ENCODE results near the gene SIRT1.
A peak's percentile ranks its signal among the peaks of the same experiment; 100 is the strongest.
"Not testable (repeated sequence)": the region's sequence is repeated elsewhere in the genome, so short reads cannot be mapped to it uniquely, and the experiment has no call there.

Gene SIRT1

DNA sequence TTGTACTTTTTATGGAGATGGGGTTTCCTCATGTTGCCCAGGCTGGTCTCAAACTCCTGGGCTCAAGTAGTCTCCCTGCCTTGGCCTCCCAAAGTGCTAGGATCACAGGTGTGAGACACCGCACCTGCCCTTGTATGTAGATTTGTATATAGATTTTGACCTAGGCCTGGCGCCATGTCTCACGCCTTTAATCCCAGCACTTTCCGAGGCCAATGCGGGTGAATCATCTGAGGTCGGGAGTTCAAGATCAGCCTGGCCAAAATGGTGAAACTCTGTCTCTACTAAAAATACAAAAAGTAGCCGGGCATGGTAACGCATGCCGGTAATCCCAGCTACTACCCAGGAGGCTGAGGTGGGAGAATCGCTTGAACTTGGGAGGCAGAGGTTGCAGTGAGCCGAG lies 7.0 kb upstream of the SIRT1 start:
- not testable (repeated sequence) for DNase-seq (ENCODE audit: low read depth)

DNA sequence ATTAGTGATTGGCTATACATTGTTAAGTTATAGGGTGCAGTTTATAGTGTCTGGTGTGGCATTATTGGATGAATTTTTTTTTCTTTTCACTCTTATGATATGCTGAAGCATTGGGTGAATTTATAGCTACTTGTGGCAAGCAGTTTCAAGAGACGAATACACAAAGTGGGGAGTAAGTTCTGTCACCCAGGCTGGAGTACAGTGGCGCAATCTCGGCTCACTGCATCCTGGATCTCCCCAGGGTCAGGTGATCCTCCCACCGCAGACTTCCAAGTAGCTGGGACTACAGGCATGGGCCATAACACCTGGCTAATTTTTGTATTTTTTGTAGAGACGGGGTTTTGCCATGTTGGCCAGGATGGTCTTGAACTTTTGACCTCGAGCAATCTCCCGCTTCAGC lies 6.3 kb upstream of the SIRT1 start:
- no peak for DNase-seq (ENCODE audit: low read depth)

DNA sequence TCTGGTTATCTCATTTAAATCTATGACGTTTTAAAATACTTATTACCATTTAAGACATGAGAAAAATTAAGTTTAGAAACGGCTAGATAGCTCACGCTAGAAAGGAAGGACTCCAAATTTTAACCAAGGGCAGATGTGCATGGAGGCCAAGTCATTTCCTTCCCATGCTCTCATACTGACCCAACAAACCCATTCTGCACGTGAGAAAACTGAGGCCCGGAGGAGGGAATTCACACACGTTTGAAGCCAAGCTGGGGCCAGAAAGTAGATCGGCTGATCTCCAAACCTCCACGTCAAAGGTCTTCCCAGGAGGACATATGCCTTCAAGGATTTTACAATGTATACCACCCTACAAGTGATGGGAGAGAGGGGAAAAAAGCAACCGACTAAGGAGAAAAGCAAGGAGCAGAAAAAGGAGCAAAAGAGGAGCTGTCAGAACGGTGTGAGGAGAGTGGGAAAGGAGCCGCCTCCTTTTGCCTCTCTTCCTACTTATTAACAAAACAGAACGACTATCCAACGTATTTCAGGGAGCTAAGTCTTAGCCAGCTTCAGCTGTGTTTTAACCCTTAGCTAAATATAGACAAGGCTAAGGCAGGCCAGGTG lies 645 bp upstream of the SIRT1 start:
- no peak for DNase-seq (ENCODE audit: low read depth)

DNA sequence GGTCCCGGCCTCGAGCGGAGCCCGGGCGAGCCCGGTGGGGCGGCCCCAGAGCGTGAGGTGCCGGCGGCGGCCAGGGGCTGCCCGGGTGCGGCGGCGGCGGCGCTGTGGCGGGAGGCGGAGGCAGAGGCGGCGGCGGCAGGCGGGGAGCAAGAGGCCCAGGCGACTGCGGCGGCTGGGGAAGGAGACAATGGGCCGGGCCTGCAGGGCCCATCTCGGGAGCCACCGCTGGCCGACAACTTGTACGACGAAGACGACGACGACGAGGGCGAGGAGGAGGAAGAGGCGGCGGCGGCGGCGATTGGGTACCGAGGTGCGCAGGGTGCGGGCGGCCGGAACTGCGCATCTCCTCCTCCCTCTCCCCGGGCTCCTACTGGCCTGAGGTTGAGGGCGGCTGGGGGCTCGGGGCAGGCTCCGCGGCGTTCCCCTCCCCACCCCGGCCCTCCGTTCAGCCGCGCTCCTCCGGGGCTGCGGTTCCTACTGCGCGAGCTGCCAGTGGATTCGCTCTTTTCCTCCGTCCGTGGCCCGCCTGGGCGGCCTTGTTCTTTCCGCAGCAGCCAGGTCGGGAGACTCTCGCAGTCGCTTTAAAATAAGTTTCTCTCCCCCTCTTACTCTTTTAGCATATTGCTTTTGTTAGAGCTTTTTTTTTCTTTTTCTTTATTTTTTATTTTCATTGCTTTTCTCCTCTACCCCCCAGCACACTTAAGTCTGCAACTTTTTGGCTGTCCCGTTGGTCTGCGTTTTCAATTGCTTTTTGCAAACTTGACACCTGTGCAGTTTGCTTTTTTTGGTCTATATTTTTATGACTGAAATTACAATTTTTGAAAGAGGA lies 600 bp downstream of the SIRT1 start:
- peak; percentile 83 for DNase-seq (ENCODE audit: low read depth)

DNA sequence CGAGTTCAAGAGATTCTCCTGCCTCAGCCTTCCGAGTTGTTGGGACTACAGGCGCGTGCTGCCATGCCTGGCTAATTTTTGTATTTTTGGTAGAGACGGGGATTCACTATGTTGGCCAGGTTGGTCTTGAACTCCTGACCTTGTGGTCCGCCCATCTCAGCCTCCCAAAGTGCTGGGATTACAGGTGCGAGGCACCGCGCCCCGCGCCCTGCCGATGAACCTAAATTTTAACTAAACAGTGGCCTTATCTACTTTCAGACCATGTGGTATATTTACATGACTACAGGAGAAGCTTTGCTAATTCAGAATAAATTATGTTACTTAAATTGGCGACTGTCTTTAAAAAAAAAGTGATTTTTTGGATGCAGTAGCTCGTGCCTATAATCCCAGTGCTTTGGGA lies 9.2 kb downstream of the SIRT1 start:
- DNase-seq (ENCODE audit: low read depth), result no peak

DNA sequence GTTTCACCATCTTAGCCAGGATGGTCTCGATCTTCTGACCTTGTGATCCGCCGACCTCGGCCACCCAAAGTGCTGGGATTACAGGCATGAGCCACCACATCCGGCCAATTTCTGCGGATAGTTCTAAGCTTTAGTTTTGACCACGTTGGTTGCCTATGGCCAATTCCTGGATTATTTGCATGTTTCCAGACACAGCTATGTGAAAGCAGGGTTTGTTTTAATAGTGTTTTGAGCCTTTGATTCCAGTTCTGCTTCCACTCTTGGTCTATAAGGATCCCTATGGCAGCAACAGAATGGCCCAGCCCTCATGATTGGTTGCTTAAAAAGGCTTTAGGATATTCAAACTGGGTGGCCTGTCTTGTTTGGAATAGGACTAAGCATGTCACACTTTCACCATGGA lies 19.1 kb downstream of the SIRT1 start:
- no peak for DNase-seq (ENCODE audit: low read depth)

DNA sequence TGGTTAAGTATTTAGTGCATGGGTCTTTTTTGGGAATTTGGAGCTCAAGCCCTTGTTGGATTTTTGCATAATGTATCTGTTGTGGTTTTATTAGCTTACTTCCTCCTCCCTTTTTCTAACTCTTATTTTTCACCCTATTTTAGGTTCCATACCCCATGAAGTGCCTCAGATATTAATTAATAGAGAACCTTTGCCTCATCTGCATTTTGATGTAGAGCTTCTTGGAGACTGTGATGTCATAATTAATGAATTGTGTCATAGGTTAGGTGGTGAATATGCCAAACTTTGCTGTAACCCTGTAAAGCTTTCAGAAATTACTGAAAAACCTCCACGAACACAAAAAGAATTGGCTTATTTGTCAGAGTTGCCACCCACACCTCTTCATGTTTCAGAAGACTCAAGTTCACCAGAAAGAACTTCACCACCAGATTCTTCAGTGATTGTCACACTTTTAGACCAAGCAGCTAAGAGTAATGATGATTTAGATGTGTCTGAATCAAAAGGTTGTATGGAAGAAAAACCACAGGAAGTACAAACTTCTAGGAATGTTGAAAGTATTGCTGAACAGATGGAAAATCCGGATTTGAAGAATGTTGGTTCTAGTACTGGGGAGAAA lies 28.0 kb downstream of the SIRT1 start:
- no peak for DNase-seq (ENCODE audit: low read depth)

DNA sequence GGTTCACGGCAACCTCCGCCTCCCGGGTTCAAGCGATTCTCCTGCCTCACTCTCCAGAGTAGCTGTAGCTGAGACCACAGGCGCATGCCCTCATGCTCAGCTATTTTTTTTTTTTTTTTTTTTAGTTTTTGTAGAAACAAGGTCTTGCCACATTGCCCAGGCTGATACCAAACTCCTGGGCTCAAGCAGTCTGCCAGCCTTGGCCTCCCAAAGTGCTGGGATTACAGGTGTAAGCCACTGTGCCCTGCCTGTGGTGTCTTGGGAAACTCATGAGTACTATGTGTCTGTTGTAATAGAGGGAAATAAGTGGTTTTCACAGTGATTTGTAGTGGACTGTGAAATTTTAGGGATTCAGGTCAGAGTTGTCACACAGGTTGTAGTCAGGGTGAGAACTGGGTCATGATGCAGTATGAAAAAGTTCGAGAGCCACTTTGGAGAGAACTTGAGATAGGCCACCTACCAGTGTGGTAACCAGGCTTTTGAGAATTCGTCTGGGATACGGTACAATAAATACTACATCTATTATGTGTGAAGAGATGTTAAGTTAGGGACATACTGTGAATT lies 30.4 kb downstream of the SIRT1 start:
- no peak for DNase-seq (ENCODE audit: low read depth)

DNA sequence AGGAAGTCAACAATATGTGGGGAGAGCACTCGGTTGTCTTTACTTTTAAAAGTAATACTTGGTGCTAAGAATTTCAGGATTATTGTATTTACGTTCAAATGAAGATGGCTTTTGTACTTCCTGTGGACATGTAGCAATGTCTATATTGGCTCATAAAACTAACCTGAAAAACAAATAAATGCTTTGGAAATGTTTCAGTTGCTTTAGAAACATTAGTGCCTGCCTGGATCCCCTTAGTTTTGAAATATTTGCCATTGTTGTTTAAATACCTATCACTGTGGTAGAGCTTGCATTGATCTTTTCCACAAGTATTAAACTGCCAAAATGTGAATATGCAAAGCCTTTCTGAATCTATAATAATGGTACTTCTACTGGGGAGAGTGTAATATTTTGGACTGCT lies 32.7 kb downstream of the SIRT1 start:
- no peak for DNase-seq (ENCODE audit: low read depth)

DNA sequence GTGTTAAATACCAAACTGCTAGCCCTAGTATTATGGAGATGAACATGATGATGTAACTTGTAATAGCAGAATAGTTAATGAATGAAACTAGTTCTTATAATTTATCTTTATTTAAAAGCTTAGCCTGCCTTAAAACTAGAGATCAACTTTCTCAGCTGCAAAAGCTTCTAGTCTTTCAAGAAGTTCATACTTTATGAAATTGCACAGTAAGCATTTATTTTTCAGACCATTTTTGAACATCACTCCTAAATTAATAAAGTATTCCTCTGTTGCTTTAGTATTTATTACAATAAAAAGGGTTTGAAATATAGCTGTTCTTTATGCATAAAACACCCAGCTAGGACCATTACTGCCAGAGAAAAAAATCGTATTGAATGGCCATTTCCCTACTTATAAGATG lies 33.2 kb downstream of the SIRT1 start:
- DNase-seq (ENCODE audit: low read depth), result no peak

DNA sequence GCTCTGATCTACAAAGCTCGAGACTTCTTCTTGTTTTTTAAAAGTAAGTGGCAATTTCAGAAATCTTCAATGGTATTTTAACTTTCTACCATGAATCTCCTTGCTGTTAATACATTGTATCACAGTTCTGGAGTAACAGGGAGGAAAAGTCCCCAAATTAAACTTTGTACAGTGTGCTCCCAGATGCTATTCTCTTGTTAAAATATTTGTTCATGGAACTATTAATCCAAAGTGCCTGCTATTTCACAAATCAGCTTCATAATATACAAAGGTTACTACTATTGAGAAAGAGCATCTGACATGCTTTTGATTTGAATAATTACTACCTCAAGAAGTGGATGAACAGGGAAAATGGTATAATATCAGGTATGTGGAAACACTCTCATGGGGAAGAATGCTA lies 36.6 kb downstream of the SIRT1 start:
- no peak for DNase-seq (ENCODE audit: low read depth)

DNA sequence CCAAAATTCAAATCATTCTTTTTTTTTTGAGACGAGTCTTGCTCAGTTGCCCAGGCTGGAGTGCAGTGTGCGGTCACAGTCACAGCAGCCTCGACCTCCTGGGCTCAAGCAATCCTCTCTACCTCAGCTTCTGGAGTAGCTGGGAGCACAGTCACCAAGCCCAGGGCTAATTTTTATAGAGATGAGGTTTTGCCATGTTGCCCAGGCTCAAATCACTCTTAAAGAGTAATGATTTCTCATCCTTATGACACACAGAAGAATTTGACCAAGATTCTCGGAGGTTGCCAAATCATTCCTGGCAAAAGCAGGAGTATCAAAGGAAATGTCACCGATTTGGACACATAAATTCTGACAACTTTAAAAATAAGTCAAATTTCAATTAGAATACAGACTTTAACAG lies 39.1 kb downstream of the SIRT1 start:
- DNase-seq (ENCODE audit: low read depth), result peak; percentile 71

DNA sequence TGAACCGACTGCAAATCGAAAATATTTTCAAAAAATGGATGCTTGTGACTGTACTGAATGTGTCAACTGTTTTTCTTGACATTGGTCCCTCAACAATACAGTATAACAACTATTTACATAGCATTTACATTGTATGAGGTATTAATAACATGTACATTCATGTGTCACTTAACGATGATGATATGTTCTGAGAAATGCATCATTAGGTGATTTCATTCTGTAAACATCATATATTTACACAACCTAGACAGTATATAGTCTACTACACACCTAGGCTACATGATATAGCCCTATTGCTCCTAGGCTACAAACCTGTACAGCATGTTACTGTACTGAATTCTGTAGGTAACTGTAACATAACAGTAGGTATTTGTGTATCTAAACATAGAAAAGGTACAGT lies 39.7 kb downstream of the SIRT1 start:
- DNase-seq (ENCODE audit: low read depth), result no peak

DNA sequence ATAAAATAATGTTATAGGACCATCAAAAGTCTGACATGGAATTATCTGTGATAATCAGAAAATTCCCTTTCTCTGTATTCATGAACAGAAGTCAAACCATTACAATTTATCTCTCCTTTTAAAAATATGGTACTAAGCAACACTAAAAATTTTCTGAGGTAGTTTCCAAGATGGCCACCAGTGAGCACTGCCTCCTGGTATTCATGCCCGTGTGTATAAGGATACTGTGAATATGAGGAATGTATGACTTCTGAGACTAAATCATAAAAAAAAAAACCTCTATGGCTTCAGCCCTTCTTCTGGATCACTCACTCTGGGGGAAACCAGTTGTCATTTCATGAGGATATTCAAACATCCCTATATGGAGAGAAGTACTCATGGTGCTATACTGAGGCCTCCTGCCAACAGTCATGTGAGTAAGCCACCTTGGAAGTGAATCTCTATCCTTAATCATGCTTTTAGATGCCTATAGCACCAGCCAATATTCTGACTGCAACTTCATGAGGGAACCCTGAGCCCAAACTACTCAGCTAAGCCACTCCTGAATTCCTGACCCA lies 41.1 kb downstream of the SIRT1 start:
- DNase-seq (ENCODE audit: low read depth), result peak; percentile 56

DNA sequence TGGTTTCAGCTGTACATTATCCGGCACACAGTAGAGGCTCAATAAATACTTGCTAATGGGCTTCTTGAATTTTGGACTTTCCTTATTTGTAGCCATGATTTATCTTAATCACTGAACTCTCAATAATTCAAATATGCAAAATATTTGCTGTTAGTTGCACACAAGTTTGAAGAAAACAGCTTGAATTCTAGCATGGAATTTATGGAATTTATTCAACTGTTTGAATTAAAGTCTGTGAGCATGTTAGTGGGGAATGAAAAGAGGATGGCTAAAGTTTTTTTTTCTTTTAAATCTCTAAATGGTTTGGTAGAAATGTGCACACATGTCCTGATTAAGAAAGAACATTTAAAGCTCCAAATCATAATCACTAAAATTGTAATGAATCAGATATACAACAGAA lies 42.5 kb downstream of the SIRT1 start:
- DNase-seq (ENCODE audit: low read depth), result no peak

DNA sequence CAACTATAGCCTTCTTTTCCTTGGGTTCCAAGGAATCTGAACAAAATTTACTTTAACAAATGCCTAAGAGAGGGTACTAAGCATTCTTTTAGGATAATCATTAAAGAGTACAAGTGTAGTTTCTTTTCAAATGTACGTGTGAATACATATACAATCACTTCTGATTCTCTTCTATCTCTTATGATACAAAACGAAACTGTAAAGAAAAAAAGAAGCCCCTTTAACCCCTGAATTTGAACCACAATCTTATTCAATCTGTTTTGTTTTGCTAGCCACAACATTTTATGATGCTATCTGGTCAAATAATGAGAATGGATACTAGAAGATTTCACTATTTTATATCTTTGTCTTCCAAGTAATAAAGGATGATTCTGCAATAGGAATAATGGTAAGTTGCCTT lies 48.7 kb downstream of the SIRT1 start:
- no peak for DNase-seq (ENCODE audit: low read depth)

DNA sequence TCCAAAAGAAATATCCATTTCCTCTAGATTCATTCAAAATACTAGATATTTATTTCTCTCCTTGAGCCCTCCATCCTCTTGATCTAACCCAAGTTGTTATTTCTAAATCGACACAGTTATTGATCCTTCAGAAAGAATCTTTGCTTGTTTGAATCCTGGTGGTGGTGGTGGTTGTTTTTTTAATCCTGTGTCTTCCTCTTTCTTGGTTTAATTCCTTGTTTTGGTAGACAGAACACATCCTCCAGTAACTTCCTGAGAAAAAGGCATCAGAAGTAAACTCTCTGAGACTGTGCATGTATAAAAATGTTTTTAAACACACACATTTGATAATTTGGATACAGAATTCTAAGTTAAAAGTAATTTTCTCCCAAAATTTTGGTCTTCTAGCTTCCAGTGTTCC lies 49.9 kb downstream of the SIRT1 start:
- DNase-seq (ENCODE audit: low read depth), result no peak

DNA sequence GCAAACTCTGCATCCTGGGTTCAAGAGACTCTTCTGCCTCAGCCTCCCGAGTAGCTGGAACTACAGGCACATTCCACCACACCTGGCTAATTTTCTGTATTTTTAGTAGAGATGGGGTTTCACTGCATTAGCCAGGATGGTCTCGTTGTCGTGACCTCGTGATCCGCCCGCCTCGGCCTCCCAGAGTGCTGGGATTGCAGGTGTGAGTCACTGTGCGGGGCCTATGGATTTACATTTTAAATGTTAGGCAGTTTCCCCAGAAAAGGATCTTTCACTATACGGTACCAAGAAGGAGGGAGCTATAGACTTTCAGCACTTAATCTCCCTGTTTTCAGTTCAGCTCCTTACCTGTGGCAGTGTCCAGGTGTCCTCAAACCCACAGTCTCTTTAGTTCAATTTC lies 50.8 kb downstream of the SIRT1 start:
- no peak for DNase-seq (ENCODE audit: low read depth)

DNA sequence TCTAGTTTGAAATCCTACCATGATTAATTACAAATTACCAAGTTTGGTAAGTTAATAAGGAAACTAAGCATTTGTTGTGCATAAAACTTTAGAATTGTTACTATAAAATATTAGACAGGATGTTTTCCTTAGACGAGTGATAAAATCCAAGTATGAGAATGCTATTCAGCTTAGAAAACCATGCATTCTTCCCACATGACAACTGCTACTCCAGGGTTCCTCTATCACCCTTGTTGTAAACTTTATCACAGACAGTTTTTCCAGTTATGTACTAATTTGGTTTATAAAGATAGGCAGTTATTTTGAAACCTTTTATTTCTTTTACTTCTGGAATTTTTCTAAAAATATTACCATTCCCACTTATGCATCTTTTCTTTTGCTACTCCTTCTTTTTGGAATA lies 52.0 kb downstream of the SIRT1 start:
- no peak for DNase-seq (ENCODE audit: low read depth)

DNA sequence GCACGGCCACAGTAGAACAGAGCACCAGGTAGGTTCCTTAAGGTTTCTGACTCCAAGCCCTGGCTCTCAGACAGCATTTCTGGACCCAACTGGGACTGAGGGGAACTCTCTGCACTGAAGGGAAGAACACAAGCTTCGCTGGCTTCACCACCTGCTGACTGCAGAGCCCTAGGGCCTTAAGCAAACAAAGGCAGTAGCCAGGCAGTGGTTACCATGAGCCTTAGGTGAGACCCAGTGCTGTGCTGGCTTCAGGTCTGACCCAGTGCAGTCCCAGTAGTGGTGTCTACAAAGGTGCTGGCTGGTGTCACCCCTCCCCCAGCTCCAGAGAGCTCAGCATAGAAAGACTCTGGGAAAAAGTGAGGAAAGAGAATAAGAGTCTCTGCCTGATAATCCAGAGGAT lies 59.5 kb downstream of the SIRT1 start:
- DNase-seq (ENCODE audit: low read depth), result no peak

DNA sequence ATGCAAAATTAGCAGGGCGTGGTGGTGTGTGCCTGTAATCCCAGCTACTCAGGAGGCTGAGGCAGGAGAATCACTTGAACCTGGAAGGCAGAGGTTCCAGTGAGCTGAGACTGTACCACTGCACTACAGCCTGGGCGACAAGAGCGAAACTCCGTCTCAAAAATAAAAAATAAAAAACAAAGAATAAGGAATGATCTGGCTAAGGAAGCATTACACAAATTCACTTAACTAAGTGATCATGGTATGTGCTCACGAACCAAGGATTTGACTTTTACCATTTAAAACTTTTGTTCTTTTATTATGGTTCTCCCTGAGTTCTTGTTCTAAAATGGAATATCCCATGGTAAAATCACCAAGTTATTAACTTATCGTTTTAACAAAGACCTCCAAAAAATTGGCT lies 71.2 kb downstream of the SIRT1 start:
- no peak for DNase-seq (ENCODE audit: low read depth)

DNA sequence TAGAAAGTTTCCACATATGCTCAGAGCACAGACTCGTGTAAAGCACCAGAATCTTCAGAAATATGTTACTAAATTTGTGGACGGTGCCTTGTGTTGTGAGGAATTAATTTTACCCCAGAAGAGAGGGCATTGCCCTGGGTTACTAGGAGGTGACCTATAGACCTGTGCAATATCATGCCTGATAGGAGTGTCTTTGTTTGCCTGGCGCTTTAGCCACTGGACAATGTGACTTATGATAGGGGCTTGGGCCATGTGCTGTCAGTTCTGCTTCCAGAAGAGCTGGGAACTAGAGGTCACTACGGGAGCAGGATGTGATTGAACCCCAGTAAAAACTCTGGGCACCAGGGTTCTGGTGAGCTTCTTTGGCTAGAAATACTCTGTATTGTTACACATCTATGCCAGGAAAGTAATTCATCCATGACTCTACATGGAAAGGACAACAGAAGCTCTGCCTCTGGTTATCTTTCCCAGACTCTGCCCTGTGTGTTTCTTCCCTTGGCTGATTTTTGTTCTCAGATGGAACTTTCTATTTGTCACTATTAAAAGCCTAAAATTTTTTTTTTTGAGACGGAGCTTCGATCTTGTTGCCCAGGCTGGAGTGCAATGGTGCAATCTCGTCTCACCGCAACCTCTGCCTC lies 75.5 kb downstream of the SIRT1 start:
- no peak for DNase-seq (ENCODE audit: low read depth)

Data from ELR (cell line).